ENCODE results near the gene C1QTNF9. TPM values are rescaled to one million over a fixed set of nuclear protein-coding genes. Genes with fewer than 3 reads are reported as not detected.
"Not testable (repeated sequence)": the region's sequence is repeated elsewhere in the genome, so short reads cannot be mapped to it uniquely, and the experiment has no call there.

Gene C1QTNF9
- total RNA-seq, 1 donor from 2014 or later: not detected

DNA sequence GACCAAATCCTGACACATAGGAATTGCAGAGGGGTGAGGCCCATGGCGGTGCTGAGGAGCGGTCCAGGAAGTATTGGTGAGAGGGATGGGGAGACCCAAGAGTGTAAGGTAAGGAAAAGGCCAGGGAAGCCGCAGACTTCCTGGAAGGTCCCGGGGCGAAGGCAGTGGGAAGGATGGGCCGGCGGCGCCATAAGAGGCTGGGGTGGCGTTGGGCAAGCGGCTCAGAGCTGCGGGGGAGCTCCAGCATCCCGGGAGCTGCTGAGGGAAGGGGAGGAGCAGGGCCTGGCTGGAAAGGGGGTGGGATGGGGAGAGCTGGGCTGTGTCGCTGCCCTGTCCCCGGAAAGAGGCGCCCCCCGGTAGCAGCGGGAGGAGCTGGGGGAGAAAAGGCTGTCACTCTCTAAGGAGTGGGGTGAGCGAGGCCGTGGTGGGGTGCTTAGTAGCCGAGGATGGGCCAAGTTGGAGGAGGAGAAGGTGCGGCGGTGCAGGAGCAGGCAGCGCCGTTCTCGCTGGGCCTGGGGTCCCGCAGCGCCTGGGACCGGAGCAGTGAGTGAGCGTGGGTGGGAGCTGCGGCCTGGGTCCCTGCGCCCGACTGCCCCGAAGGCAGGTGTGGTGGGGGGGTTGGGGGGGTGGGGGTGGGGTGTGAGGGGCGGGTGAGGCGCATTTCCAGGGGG, 30.7 kb downstream of the C1QTNF9 start:
- Mint-ChIP-seq H3K27ac (ENCODE audit: unreplicated experiment) (no peak overlapping the region), H3K27me3 (ENCODE audit: unreplicated experiment) (peaks cover 4% of the 10 kb centered on the region), H3K36me3 (ENCODE audit: unreplicated experiment) (no peaks in the 10 kb centered on the region), H3K9me3 (ENCODE audit: unreplicated experiment) (peaks cover 4% of the 10 kb centered on the region), H3K4me3 (ENCODE audit: unreplicated experiment) (no peak overlapping the region), H3K4me1 (ENCODE audit: low read depth, unreplicated experiment) (no peaks in the 10 kb centered on the region)
- no peak for DNase-seq
- TF ChIP-seq, protein P1, sequence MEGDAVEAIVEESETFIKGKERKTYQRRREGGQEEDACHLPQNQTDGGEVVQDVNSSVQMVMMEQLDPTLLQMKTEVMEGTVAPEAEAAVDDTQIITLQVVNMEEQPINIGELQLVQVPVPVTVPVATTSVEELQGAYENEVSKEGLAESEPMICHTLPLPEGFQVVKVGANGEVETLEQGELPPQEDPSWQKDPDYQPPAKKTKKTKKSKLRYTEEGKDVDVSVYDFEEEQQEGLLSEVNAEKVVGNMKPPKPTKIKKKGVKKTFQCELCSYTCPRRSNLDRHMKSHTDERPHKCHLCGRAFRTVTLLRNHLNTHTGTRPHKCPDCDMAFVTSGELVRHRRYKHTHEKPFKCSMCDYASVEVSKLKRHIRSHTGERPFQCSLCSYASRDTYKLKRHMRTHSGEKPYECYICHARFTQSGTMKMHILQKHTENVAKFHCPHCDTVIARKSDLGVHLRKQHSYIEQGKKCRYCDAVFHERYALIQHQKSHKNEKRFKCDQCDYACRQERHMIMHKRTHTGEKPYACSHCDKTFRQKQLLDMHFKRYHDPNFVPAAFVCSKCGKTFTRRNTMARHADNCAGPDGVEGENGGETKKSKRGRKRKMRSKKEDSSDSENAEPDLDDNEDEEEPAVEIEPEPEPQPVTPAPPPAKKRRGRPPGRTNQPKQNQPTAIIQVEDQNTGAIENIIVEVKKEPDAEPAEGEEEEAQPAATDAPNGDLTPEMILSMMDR (IDR thresholded peaks at IDR 0.05; ENCODE audit: partially characterized antibody, unreplicated experiment): no peak

DNA sequence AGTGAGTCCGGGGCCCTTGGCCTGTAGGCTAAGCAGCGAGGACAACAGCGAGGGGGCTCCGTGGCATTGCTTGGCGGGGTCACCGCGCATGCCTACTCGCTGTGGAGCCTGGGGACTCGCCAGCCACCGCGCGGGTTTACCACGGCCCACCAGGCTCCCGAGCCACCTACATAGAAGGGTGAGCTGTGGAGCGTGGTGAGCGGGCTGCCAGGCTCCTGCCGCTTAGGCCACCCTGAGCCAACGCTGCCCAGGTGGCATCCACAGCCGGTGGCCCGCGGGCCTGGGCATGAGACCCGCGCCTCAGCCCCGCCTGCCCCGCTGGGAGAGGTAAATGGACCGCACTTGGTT, 31.2 kb downstream of the C1QTNF9 start:
- no peaks in the 10 kb centered on the region for H3K36me3 Mint-ChIP-seq (ENCODE audit: unreplicated experiment)

DNA sequence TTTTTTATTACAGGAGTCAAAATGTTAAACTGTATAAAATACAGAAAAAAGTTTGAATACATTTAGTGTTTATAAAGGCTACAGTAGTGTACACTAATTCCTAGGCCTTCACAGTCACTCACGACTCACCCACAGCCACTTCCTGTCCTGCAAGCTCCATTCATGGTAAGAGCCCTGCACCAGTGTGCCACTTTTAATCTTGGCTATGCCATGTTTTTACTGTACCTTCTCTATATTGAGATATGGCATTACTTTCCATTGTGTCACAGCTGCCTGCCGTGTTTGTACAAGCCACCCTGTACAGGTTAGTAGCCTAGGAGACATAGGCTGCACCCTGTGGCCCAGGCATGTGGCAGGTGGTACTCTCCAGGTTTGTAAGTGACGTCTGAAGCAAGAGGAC, 32.1 kb downstream of the C1QTNF9 start:
- H3K4me1 Mint-ChIP-seq (ENCODE audit: low read depth, unreplicated experiment): no peaks in the 10 kb centered on the region
- TF ChIP-seq, protein P1 (IDR thresholded peaks at IDR 0.05; ENCODE audit: partially characterized antibody, unreplicated experiment): no peak
- no peaks in the 10 kb centered on the region for H3K36me3 Mint-ChIP-seq (ENCODE audit: unreplicated experiment)
- H3K4me3 Mint-ChIP-seq (ENCODE audit: unreplicated experiment): no peak overlapping the region
- peaks cover 4% of the 10 kb centered on the region for H3K9me3 Mint-ChIP-seq (ENCODE audit: unreplicated experiment)
- no peak overlapping the region for H3K27ac Mint-ChIP-seq (ENCODE audit: unreplicated experiment)
- no peak for DNase-seq
- peaks cover 4% of the 10 kb centered on the region for H3K27me3 Mint-ChIP-seq (ENCODE audit: unreplicated experiment)

More for the DNA sequence above, 31.2 kb downstream of the C1QTNF9 start:
- no peaks in the 10 kb centered on the region for H3K4me1 Mint-ChIP-seq (ENCODE audit: low read depth, unreplicated experiment)
- H3K27me3 Mint-ChIP-seq (ENCODE audit: unreplicated experiment): peaks cover 4% of the 10 kb centered on the region
- no peak for DNase-seq
- peaks cover 4% of the 10 kb centered on the region for H3K9me3 Mint-ChIP-seq (ENCODE audit: unreplicated experiment)
- H3K4me3 Mint-ChIP-seq (ENCODE audit: unreplicated experiment): no peak overlapping the region
- TF ChIP-seq, protein P1 (IDR thresholded peaks at IDR 0.05; ENCODE audit: partially characterized antibody, unreplicated experiment): no peak
- no peak overlapping the region for H3K27ac Mint-ChIP-seq (ENCODE audit: unreplicated experiment)

DNA sequence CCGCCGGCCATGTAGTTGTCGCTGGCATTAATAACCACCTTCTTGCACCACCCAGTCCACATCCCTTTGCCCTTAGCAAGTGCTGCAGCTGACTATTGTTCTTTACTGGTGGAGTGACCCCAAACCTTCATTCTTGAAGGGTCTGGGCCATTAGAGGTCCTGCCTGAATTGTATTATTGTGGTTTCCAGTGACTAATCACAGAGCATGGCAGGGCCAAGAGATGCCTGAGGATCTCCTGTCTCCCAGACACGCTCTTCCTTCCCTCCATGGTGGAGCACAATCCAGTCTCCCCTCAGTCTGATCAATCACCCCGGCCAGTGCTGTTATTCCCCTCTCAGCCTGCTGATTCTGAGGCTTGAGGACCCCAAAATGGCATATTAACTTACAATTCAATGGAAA, 39.0 kb downstream of the C1QTNF9 start:
- no peak overlapping the region for H3K27ac Mint-ChIP-seq (ENCODE audit: unreplicated experiment)
- TF ChIP-seq, protein P1 (IDR thresholded peaks at IDR 0.05; ENCODE audit: partially characterized antibody, unreplicated experiment): no peak
- H3K9me3 Mint-ChIP-seq (ENCODE audit: unreplicated experiment): no peaks in the 10 kb centered on the region
- DNase-seq: no peak
- H3K36me3 Mint-ChIP-seq (ENCODE audit: unreplicated experiment): peaks cover 4% of the 10 kb centered on the region
- no peaks in the 10 kb centered on the region for H3K27me3 Mint-ChIP-seq (ENCODE audit: unreplicated experiment)
- H3K4me3 Mint-ChIP-seq (ENCODE audit: unreplicated experiment): no peak overlapping the region
- H3K4me1 Mint-ChIP-seq (ENCODE audit: low read depth, unreplicated experiment): no peaks in the 10 kb centered on the region

DNA sequence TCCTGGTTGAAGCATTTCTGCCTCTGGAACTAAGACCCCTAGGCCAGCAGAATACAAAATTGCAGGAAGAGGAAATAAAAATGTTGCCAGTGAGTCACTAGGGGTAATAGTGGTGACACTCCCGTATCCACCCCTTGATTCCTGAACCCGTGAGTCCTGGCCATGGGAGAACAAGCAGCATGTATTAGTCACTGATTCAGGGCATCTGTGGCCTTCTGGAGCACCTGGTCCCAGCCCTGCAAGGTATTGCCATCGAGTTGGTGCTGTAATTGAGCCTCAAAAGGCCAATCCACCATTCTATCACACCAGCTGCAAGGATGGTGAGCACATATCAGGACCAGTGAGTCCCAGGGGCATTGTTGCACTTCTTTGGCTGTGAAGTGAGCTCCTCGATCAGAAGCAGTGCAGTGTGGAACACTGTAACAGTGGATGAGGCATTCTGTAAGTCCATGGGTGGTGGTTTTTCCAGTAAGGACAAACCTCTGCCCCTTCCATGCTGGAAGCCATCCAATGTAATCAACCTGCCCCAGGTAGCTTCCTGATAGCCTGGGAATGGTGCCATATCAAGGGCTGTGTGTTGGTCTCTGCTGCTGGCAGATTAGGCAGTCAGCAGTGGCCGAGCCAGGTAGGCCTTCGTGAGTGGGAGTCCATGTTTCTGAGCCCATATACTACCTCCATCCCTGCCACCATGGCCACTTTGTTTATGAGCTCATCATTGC, 39.6 kb downstream of the C1QTNF9 start:
- Mint-ChIP-seq H3K4me3 (ENCODE audit: unreplicated experiment) (no peak overlapping the region), H3K36me3 (ENCODE audit: unreplicated experiment) (peaks cover 4% of the 10 kb centered on the region), H3K27ac (ENCODE audit: unreplicated experiment) (no peak overlapping the region), H3K27me3 (ENCODE audit: unreplicated experiment) (no peaks in the 10 kb centered on the region), H3K4me1 (ENCODE audit: low read depth, unreplicated experiment) (no peaks in the 10 kb centered on the region), H3K9me3 (ENCODE audit: unreplicated experiment) (peaks cover 3% of the 10 kb centered on the region)
- TF ChIP-seq, protein P1 (IDR thresholded peaks at IDR 0.05; ENCODE audit: partially characterized antibody, unreplicated experiment): no peak
- DNase-seq: no peak

DNA sequence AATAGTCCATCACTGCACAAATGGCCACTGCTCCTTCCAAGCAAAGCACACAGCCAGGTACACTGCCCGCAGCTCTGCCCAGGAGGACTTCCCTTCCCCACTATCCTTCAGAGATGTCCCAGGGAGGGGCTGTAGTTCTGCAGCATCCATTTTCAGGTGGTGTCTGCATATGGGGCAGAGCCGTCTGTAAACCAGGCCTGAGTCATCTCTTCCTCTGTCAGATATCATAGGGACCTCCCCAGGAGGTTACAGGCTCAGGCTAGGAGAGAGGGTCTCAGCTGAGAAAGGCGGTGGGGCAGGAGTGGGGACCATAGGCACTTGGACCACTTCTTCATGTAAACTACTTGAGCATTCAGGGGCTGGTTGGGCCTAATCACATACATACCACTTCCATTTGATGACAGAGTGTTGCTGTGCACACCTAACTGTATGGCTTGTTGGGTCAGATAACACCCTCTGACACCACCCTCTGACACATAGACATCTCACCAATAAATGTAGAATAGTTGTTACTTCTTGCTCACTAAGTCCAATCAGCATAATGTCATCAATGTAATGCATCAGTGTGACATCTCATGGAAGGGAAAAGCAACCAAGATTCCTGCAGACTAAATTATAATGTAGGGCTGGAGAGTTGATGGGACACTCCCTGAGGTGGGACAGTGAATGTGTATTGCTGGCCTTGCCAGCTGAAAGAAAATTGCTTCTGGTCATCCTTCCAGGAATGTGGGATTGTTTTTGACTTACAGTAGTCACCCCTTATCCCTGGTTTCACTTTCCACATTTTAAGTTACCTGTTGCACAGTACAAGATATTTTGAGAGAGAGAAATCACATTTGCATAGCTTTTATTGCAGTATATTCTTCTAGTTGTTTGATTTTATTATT, 40.6 kb downstream of the C1QTNF9 start:
- not testable (repeated sequence) for H3K9me3 Mint-ChIP-seq (ENCODE audit: unreplicated experiment); H3K4me1 Mint-ChIP-seq (ENCODE audit: low read depth, unreplicated experiment); H3K27ac Mint-ChIP-seq (ENCODE audit: unreplicated experiment); H3K36me3 Mint-ChIP-seq (ENCODE audit: unreplicated experiment); DNase-seq; H3K27me3 Mint-ChIP-seq (ENCODE audit: unreplicated experiment); H3K4me3 Mint-ChIP-seq (ENCODE audit: unreplicated experiment)
